GM10266 (cell line): Measurements from ENCODE around the gene LYVE1.

Source experiments
- DNase-seq: peaks from one replicate; pipeline ENCODE4 v3.0.0; 2012; ENCODE audit errors: extremely low spot score
- TF ChIP-seq, protein P1 (sequence below): IDR thresholded peaks from 2 replicates; pipeline ENCODE4 v1.5.1; 2012; ENCODE audit warnings: mild to moderate bottlenecking, low read depth; ENCODE audit not compliant: control insufficient read depth, insufficient read depth; ENCODE audit errors: missing control alignments

The LYVE1 gene

DNA sequence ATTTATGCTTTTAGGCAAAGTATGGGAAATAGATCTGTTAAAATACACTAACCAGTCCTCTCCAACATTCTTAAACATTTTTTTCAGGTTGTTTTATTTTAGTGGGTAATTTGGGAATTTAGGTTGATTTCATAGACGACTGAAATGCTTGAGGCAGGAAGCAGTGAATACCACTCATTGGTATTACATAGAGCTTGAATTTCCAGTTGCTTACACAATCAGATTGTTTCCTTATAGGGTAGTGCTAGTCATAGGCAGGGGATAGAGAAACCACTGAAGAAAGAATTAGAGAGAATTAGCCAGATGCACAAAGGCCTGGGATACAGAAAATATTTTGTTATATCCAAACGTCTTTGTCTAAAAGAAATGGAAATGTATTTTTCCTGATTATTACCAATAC, 23.9 kb upstream of the LYVE1 start:
- no peak for DNase-seq
- TF ChIP-seq, protein P1, sequence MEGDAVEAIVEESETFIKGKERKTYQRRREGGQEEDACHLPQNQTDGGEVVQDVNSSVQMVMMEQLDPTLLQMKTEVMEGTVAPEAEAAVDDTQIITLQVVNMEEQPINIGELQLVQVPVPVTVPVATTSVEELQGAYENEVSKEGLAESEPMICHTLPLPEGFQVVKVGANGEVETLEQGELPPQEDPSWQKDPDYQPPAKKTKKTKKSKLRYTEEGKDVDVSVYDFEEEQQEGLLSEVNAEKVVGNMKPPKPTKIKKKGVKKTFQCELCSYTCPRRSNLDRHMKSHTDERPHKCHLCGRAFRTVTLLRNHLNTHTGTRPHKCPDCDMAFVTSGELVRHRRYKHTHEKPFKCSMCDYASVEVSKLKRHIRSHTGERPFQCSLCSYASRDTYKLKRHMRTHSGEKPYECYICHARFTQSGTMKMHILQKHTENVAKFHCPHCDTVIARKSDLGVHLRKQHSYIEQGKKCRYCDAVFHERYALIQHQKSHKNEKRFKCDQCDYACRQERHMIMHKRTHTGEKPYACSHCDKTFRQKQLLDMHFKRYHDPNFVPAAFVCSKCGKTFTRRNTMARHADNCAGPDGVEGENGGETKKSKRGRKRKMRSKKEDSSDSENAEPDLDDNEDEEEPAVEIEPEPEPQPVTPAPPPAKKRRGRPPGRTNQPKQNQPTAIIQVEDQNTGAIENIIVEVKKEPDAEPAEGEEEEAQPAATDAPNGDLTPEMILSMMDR, result no peak

DNA sequence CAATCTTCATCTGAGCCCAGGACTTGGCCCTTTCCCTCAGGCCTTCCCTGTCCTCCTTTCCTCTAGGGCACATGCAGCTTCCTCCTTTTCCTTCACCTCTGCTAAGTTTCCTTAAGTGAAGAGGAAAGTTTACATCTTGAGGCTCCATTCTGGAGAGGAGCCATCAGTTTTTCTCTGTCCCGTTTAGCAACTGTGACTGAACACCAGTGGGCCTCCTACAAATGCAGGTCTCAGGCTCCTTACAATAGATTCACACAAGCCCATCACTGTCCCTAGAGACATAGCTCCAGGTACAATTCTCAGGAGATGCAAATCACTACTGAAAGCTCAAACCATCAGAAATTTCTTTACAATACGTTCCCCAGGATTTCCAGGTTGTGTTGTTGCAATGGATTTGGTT, 23.3 kb upstream of the LYVE1 start:
- TF ChIP-seq, protein P1, result no peak
- DNase-seq, result no peak

DNA sequence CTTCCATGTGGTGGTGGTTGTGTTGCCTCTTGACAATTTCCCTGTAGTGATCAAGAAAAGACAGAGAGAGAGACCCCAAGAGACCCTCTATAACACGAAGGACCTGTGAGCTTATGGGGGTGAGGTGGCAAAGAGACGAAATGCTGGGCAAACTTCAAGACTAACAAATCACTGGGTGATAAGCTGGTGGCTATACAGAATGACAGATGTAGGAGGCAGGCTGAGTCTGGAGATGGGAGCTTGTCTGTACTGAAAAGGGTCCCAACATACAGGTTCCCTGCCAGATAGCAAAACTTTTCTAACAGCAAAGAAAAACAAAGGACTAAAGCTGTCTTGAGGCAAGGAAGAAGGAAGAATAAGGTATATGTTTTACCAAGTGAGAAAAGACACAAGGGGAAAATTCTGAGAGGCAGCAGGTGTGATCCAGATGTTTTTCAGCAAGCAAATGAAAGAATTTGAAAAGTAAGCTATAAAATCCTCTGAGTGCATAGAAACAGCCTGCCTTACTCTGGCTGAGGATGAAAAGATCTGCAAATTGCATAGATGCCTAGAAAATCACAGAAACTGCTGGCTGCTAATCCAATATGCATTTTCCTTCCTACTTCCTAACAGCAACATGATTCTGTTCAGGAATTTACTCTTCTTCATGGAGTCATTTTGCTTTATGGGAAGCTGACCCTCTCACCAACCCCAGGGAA, 21.9 kb upstream of the LYVE1 start:
- TF ChIP-seq, protein P1, result no peak
- DNase-seq, result no peak

DNA sequence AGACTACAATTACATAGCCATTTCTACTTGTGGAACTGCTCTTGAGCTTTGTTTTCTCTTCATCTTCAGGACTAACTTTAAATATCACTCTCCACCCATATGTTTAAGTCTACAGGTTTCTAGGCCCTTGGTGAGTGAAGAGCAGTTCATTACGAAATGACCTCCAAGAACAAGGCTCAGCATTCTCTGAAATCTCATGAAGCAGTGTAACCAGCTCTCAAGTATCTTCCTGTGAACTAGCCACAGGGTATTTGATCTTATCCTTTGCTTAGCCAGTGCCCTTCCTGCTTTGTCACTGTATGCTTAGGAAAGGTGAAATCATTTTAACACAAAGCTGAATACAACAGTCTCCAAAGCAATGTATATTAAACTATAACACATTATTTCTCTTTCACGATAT, 20.4 kb upstream of the LYVE1 start:
- no peak for DNase-seq
- TF ChIP-seq, protein P1, result no peak

DNA sequence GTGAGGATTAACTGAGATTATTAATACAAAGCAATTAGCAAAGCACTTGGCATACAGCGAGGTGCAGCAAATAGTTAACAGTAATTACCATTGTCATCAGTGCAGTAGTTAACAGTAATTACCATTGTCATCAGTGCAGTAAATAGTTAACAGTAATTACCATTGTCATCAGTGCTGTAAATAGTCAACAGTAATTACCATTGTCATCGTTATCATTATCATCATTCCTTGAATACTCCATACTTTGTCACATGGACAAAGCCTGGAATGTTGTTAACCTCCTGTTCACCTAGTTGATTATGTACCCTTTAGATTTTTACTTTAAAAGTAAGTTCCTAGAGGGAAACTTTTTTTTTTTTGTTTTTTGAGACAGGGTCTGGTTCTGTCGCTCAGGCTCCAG, 19.5 kb upstream of the LYVE1 start:
- no peak for DNase-seq
- TF ChIP-seq, protein P1, result no peak

DNA sequence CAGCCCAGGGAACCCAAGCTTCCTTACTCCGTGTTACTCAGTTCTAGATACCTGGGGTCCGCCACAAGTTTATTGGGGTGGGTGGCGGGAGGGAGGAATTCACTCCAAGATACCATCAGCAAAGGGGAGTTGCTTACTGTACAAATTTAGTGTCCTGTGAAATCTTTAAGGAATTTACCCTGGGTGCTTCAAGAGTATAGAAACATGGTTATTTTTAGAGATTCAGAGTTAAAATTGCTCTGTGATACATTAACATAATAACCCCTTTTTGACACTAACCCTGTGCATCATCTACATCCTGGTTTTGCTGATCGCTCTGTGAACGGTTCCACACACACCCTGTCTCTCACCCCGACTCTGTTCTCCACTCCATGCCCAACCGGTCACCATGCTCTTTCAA, 18.9 kb upstream of the LYVE1 start:
- no peak for DNase-seq
- TF ChIP-seq, protein P1, result no peak

DNA sequence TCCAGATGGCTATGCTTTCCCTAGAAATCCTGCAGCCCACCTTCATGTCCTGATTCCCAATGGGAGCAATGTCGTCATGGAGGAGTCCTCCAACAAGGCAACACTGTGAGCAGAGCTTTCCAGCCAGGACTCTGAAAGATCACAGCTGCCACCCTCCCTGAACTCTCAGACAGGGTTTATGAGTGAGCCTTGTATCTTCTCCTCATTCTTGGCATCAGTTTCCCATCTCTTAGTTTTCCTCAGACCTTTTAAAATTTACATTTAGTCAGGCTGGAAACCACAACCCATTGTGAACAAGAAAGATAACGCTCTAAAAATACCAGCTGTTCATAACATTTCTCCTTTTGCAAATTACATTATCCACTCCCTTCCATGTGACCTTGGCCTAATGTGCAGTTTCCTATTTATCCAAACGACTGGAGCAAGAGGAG, 15.6 kb upstream of the LYVE1 start:
- TF ChIP-seq, protein P1, result no peak
- DNase-seq, result no peak
